Small intestine (tissue), 7 donors: ENCODE measurements around the gene NDUFA11. TPM values are rescaled to one million over a fixed set of nuclear protein-coding genes. Genes with fewer than 3 reads are reported as not detected.

ENCODE experiments used
- DNase-seq, 2 donors: peaks; one replicate each; pipeline versions ENCODE4 v3.0.0 to v3.0.0-alpha.2; 2013
- FAIRE-seq: peaks from 2 replicates; lab custom pipeline; 2012; peaks lifted over from hg19 to GRCh38; lab: Jason Lieb, UNC
- H3K27ac ChIP-seq, 3 donors: one replicate each; pipeline ENCODE4 v1.5.1; 2013; ENCODE audit warnings: low read length in 2 of 3, mild to moderate bottlenecking in 2 of 3, control low read depth in 1 of 3, inconsistent platforms in 1 of 3, low read depth in 1 of 3, moderate library complexity in 1 of 3
- H3K27me3 ChIP-seq, 3 donors: one replicate each; pipeline ENCODE4 v1.6.1; 2013; ENCODE audit warnings: low read length in 3 of 3, inconsistent platforms in 1 of 3; ENCODE audit not compliant: control insufficient read depth in 3 of 3, insufficient read depth in 3 of 3
- H3K36me3 ChIP-seq, 3 donors: one replicate each; pipeline ENCODE4 v1.6.1; 2013; ENCODE audit warnings: low read length in 3 of 3, inconsistent platforms in 1 of 3, low read depth in 1 of 3, mild to moderate bottlenecking in 1 of 3, moderate library complexity in 1 of 3; ENCODE audit not compliant: control insufficient read depth in 3 of 3, insufficient read depth in 2 of 3
- H3K4me1 ChIP-seq, 3 donors: one replicate each; pipeline ENCODE4 v1.6.1; 2013; ENCODE audit warnings: low read length in 2 of 3, inconsistent platforms in 1 of 3, low read depth in 1 of 3, mild to moderate bottlenecking in 1 of 3, moderate library complexity in 1 of 3; ENCODE audit not compliant: control insufficient read depth in 3 of 3, insufficient read depth in 2 of 3
- H3K4me3 ChIP-seq, 3 donors: one replicate each; pipeline ENCODE4 v1.5.1; 2013; ENCODE audit warnings: low read length in 3 of 3, control low read depth in 1 of 3, inconsistent platforms in 1 of 3, low read depth in 1 of 3, mild to moderate bottlenecking in 1 of 3, moderate library complexity in 1 of 3
- H3K9me3 ChIP-seq, 2 donors: one replicate each; pipeline ENCODE4 v1.6.1; 2013; ENCODE audit warnings: low read depth in 1 of 2, low read length in 1 of 2; ENCODE audit not compliant: control insufficient read depth in 2 of 2, insufficient read depth in 1 of 2
- WGBS, 3 donors: extraction: QIAGEN DNeasy Blood & Tissue Kit; methylation state at CpG; one replicate each; pipeline ENCODE4 v1.1.7; 2013; 5-methylcytosine and 5-hydroxymethylcytosine counted together
- polyA plus RNA-seq, 4 donors: library from polyadenylated mRNA; stranded (reverse) in 3 of 4; unstranded in 1 of 4; fragments of 200-250 nt in 3 of 4; fragments of 120-200 nt in 1 of 4; gene quantifications; one replicate each; pipeline versions ENCODE4 v1.2.1 to v1.2.3, GENCODE V29; 2013
- donor health status: healthy with polysubstance abuse.
- donor health status: control.
- donor health status: control.
- donor health status: Bipolar disorder and iron deficiency.
- donor health status: healthy.

NDUFA11 gene
- polyA plus RNA-seq, 4 donors, result 187 to 576 (median 476) TPM

DNA sequence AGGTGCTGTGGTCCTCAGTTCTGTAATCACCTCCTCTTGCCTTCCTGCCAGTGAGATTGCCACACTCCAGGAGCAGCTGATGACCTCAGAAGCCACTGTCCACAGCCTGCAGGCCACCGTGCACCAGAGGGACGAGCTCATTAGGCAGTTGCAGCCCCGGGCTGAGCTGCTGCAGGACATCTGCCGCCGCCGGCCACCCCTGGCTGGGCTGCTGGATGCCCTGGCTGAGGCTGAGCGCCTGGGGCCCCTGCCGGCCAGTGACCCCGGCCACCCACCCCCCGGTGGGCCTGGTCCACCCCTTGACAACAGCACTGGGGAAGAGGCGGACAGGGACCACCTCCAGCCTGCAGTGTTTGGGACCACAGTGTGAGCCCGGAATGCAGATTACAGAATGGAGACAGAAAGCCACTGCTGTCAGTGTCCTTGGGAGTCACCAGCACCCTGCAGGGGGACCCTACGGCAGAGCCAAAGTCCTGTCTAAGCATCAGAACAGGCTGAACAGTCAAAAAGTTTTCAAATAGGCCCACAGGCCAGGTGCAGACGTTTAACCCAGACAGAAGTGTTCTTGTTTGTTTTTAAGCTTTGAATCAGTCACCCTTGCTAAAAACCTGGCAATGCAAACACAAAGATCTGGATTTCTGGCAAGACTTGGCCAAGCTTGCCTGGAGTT, 5.3 kb upstream of the NDUFA11 start:
- peaks cover 2 to 35% (median 6%) of the 10 kb centered on the region in 3 donors for H3K36me3 ChIP-seq
- 82 to 86% (median 83%) methylated on average over 11 to 14 of the region's 14 CpGs for WGBS, 3 donors
- peaks cover 0 to 5% (median 0%) of the 10 kb centered on the region in 3 donors for H3K4me1 ChIP-seq
- H3K27ac ChIP-seq, result no peak overlapping the region
- no peaks in the 10 kb centered on the region for H3K9me3 ChIP-seq
- H3K27me3 ChIP-seq, result no peaks in the 10 kb centered on the region
- no peak overlapping the region for H3K4me3 ChIP-seq
- DNase-seq, result no peak
- FAIRE-seq, result no peak

DNA sequence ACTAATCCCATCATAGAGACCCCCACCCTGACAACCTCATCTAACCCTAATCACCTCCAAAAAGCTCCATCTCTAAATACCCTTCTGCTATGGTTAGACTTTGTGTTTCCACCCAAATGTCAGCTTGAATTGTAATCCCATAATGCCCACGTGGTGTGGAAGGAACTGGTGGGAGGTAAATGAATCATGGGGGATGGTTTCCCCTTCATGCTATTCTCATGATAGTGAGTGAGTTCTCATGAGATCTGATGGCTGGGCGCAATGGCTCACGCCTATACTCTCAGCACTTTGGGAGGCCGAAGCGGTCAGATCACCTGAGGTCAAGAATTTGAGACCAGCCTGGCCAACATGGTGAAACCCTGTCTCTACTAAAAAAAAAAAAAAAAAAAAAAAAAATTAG, 3.7 kb upstream of the NDUFA11 start:
- Histone ChIP-seq H3K27ac (no peak overlapping the region), H3K4me1 (peaks cover 0 to 10% (median 3%) of the 10 kb centered on the region in 3 donors), H3K4me3 (no peak overlapping the region), H3K36me3 (peaks cover 2 to 32% (median 6%) of the 10 kb centered on the region in 3 donors), H3K27me3 (no peaks in the 10 kb centered on the region), H3K9me3 (no peaks in the 10 kb centered on the region)
- 60 to 87% (median 67%) methylated on average over 5 of the region's 5 CpGs for WGBS, 3 donors
- FAIRE-seq (no peak), DNase-seq (no peak)

DNA sequence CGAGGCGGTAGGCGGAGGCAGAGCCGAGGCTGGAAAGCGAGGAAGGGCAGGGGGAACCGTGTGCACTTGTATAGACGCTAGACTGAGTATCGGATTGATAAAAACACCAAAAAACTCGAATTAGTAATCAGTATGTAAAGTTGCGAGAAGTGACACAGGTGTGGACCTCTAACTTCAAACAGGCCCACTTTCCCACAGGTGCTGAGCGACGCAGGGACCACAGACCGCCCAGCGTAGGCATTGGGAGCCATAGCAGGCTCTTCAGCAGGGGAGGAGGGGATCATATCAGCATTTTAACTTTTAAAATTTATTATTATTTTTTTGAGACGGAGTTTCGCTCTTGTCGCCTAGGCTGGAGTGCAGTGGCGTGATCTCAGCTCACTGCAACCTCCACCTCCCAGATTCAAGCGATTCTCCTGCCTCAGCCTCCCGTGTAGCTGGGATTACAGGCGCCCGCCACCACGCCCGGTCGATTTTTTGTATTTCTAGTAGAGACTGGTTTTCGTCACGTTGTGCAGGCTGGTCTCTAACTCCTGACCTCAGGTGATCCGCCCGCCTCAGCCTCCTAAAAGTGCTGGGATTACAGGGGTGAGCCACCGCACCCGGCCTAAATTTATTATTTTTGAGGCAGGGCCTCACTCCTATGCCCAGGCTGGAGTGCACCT, 1.7 kb upstream of the NDUFA11 start:
- peak overlapping the region; percentile 70 to 91 (median 71) for H3K4me3 ChIP-seq
- H3K4me1 ChIP-seq, result peaks cover 0 to 10% (median 3%) of the 10 kb centered on the region in 3 donors
- peak overlapping the region; percentile 61 to 89 (median 62) for H3K27ac ChIP-seq
- DNase-seq (no peak), FAIRE-seq (no peak)
- no peaks in the 10 kb centered on the region for H3K27me3 ChIP-seq
- H3K36me3 ChIP-seq, result peaks cover 4 to 36% (median 6%) of the 10 kb centered on the region in 3 donors
- no peaks in the 10 kb centered on the region for H3K9me3 ChIP-seq
- WGBS, 3 donors, result 40 to 46% (median 42%) methylated on average over 31 of the region's 31 CpGs

DNA sequence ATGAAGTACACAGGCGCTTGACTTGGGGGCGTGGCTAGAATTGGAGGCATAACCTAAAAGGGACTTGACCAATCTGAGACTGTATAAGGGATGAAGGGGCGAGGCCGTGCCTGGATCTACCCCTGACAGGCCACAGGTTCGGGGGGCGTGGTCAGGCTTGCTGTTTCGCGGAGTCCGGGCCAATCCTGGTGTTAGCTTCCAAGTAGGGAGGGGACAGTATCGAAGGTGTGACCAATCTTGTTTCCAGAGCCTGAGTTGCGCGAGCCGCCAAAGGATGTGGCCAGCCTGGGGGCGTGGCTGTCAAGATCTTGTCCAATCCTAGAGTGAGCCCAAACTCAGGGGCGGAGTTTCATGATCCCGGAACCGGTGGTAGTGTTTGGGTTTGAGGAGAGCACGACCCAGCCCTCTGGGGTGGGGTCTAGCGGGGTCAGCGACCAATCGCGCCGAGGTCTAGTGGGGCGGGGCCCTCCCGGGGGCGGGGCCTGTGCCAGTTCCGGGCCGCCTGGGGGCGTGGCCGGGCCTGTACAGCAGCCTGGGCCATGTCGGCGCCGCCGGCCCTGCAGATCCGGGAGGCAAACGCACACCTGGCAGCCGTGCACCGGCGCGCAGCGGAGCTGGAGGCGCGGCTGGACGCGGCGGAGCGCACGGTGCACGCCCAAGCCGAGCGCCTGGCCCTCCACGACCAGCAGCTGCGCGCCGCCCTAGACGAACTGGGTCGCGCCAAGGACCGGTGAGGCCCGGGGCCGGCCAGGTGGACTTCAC, 943 bp upstream of the NDUFA11 start, which contains the start of gene VMAC:
TSS of gene VMAC (plus strand) at position 521 of the 762 bp plus-strand sequence. CDS start at position 540, 19 bp downstream.
- FAIRE-seq (peak; percentile 94), DNase-seq (peak; percentile 100)
- peak within 1 kb of the TSS; percentile 75 to 96 (median 91) for H3K4me3 ChIP-seq
- H3K9me3 ChIP-seq, result no peaks in the 10 kb centered on the region
- H3K4me1 ChIP-seq, result peaks cover 0 to 10% (median 3%) of the 10 kb centered on the region in 3 donors
- H3K27ac ChIP-seq, result peak within 1 kb of the TSS; percentile 69 to 95 (median 92)
- WGBS, 3 donors, result 0 to 1% (median 0%) methylated on average over 55 to 61 of the region's 61 CpGs
- peaks cover 4 to 36% (median 8%) of the 10 kb centered on the region in 3 donors for H3K36me3 ChIP-seq
- no peaks in the 10 kb centered on the region for H3K27me3 ChIP-seq

DNA sequence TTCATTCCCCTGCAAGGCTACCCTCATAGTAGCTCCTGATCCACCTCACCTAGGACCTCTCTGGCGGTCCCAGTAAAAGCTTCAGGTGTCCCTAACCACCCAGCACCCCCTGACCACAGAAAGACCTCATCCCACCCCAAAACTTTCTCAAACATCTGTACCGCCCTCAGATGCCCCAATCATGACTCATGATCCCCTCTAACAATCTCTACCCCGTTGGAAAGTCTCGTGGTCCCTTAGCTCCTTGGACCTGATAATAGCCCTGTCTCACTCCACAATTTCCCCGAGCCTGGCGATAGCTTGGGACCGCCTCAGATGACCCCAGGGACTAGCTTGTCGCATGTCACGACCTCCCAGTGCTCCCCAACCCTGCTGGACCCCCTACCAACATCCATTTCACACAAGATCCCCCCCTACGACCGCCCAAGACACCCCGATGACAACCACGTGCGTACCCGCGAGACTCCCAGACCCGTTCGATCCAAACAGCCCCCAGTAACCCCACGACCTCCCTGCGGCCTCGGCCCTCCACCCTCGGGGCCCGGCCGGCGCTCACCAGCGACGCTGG, 450 bp downstream of the NDUFA11 start:
- peak in 1 of 2 donors; percentile 52 for DNase-seq
- H3K27me3 ChIP-seq, result no peaks in the 10 kb centered on the region
- peaks cover 0 to 10% (median 3%) of the 10 kb centered on the region in 3 donors for H3K4me1 ChIP-seq
- H3K9me3 ChIP-seq, result no peaks in the 10 kb centered on the region
- peak overlapping the region; percentile 75 to 96 (median 87) for H3K4me3 ChIP-seq
- H3K27ac ChIP-seq, result peak overlapping the region; percentile 69 to 95 (median 92)
- 0 to 1% (median 1%) methylated on average over 27 of the region's 27 CpGs for WGBS, 3 donors
- FAIRE-seq, result no peak
- peaks cover 2 to 32% (median 2%) of the 10 kb centered on the region in 3 donors for H3K36me3 ChIP-seq

DNA sequence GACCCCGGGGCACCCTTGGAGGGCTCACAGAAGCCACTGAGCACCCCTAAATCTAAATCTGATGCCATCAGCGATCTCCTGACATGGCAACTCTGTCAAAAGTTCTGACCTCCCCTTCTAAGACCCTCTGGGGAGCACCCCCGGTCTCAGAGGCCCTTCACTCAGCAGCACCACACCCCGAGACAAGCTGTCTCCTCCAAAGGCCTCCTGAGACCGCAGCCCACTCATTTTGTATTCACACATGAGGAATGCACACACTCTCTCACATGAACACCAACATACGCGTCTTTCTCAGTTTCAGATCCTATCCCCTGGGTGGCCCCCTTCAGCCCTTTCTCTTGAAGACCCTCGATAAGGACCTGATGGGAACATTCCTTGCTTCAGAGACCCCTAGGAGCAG, 2.6 kb downstream of the NDUFA11 start:
- no peak for FAIRE-seq
- H3K4me1 ChIP-seq, result peaks cover 0 to 10% (median 3%) of the 10 kb centered on the region in 3 donors
- WGBS, 3 donors, result 87 to 92% (median 88%) methylated on average over 8 of the region's 8 CpGs

DNA sequence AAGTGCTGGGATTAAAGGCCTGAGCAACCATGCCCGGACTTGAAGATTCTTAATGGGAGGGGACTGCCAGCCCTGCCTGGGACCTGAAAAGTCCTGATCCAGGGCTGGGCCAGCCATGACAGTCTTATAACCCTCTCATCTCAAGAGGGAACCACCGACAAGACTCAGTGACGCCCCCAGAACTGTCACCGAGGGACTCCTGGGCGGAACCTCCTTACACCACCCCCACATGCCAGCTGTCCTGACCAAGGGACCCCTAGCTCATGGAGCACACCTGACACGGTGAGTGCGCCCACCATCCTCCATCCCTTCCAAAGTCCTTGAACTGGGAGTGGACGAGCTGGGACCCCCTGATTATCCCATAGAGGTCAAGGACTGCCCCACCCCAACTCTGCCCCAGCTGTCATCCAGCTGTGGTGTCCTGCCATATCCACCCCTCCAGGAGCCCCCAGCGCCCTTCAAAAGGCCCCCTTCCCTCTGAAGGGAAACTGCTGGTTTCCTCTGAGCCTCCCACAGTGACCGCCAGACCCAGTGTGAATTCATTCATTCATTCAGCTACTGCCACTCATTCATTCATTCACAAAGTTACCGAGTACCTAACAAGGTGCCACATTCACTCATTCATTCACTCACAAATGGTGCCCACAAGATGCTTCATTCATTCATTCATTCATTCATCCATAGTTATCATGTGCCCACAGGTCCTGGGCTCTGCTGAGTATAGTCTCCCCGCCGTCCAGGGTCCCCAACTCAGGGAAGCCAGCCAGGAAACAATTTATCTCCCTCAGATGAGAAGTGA, 3.7 kb downstream of the NDUFA11 start:
- no peak for FAIRE-seq
- no peak for DNase-seq
- WGBS, 3 donors, result 88 to 91% (median 89%) methylated on average over 12 to 13 of the region's 13 CpGs
- Histone ChIP-seq H3K4me3 (no peak overlapping the region), H3K36me3 (peaks cover 7 to 58% (median 13%) of the 10 kb centered on the region in 3 donors), H3K27ac (no peak overlapping the region), H3K9me3 (no peaks in the 10 kb centered on the region), H3K4me1 (peaks cover 0 to 5% (median 3%) of the 10 kb centered on the region in 3 donors), H3K27me3 (no peaks in the 10 kb centered on the region)

More for the DNA sequence above, 2.6 kb downstream of the NDUFA11 start:
- no peak for DNase-seq
- Histone ChIP-seq H3K9me3 (no peaks in the 10 kb centered on the region), H3K27ac (no peak overlapping the region), H3K36me3 (peaks cover 5 to 50% (median 7%) of the 10 kb centered on the region in 3 donors), H3K27me3 (no peaks in the 10 kb centered on the region), H3K4me3 (no peak overlapping the region)
